Memory B cell (primary cell): Measurements from ENCODE around the gene C20orf204.

Experiments
- ATAC-seq: fragments of 150-1000 bp; cut with Tn5 transposase; 2 replicates; pipeline ENCODE4 v1.10.0; 2021; ENCODE audit warnings: low read depth, mild to moderate bottlenecking, moderate library complexity
- DNase-seq, 2 donors: peaks; one replicate each; pipeline ENCODE4 v3.0.0; 2022; ENCODE audit warnings: low spot score in 2 of 2
- H3K27ac Mint-ChIP-seq: one replicate; pipeline ENCODE4 v1.8.0; 2022; ENCODE audit warnings: mild to moderate bottlenecking, moderate library complexity, mixed read lengths
- H3K27me3 Mint-ChIP-seq: one replicate; pipeline ENCODE4 v1.8.0; 2022; ENCODE audit warnings: mixed read lengths
- H3K36me3 Mint-ChIP-seq: one replicate; pipeline ENCODE4 v1.8.0; 2022; ENCODE audit warnings: mild to moderate bottlenecking, mixed read lengths
- H3K4me1 Mint-ChIP-seq: one replicate; pipeline ENCODE4 v1.8.0; 2022; ENCODE audit warnings: mixed read lengths
- H3K4me3 Mint-ChIP-seq: one replicate; pipeline ENCODE4 v1.8.0; 2022; ENCODE audit warnings: mild to moderate bottlenecking, moderate library complexity, mixed read lengths
- H3K9me3 Mint-ChIP-seq: one replicate; pipeline ENCODE4 v1.8.0; 2022; ENCODE audit warnings: mixed read lengths

C20orf204 gene

GRCh38 chr20:64022671-64023360, 13.2 kb upstream of the C20orf204 start:
- ATAC-seq (no peak), DNase-seq (no peak)
- Mint-ChIP-seq H3K36me3 (peaks cover 38% of the 10 kb centered on the region), H3K4me3 (no peak overlapping the region), H3K4me1 (no peaks in the 10 kb centered on the region), H3K27me3 (no peaks in the 10 kb centered on the region), H3K9me3 (no peaks in the 10 kb centered on the region), H3K27ac (no peak overlapping the region)

- Mint-ChIP-seq H3K27me3 (no peaks in the 10 kb centered on the region), H3K27ac (no peak overlapping the region), H3K36me3 (peaks cover 34% of the 10 kb centered on the region), H3K4me1 (no peaks in the 10 kb centered on the region), H3K4me3 (no peak overlapping the region), H3K9me3 (no peaks in the 10 kb centered on the region)
- DNase-seq (no peak), ATAC-seq (no peak)
Observed at GRCh38 chr20:64023361-64024140, 12.4 kb upstream of the C20orf204 start.

GRCh38 chr20:64024141-64024990, 11.6 kb upstream of the C20orf204 start:
- Mint-ChIP-seq H3K27me3 (no peaks in the 10 kb centered on the region), H3K4me1 (no peaks in the 10 kb centered on the region), H3K36me3 (peaks cover 33% of the 10 kb centered on the region), H3K9me3 (no peaks in the 10 kb centered on the region), H3K27ac (no peak overlapping the region), H3K4me3 (no peak overlapping the region)
- DNase-seq (no peak), ATAC-seq (no peak)

- H3K27me3 Mint-ChIP-seq: no peaks in the 10 kb centered on the region
- H3K4me1 Mint-ChIP-seq: no peaks in the 10 kb centered on the region
- DNase-seq (no peak), ATAC-seq (no peak)
- no peak overlapping the region for H3K4me3 Mint-ChIP-seq
- H3K36me3 Mint-ChIP-seq: peaks cover 32% of the 10 kb centered on the region
- no peak overlapping the region for H3K27ac Mint-ChIP-seq
- H3K9me3 Mint-ChIP-seq: no peaks in the 10 kb centered on the region
Observed at GRCh38 chr20:64025101-64025825, 10.7 kb upstream of the C20orf204 start.

GRCh38 chr20:64025826-64026412, 10.1 kb upstream of the C20orf204 start:
- Mint-ChIP-seq H3K36me3 (peaks cover 36% of the 10 kb centered on the region), H3K27ac (no peak overlapping the region), H3K27me3 (no peaks in the 10 kb centered on the region)

GRCh38 chr20:64027981-64028685, 7.8 kb upstream of the C20orf204 start:
- Mint-ChIP-seq H3K36me3 (peaks cover 35% of the 10 kb centered on the region), H3K9me3 (no peaks in the 10 kb centered on the region), H3K4me1 (no peaks in the 10 kb centered on the region), H3K4me3 (no peak overlapping the region), H3K27ac (no peak overlapping the region), H3K27me3 (no peaks in the 10 kb centered on the region)
- no peak for DNase-seq
- ATAC-seq: no peak

More at GRCh38 chr20:64025826-64026412, 10.1 kb upstream of the C20orf204 start:
- DNase-seq (no peak), ATAC-seq (no peak)
- no peaks in the 10 kb centered on the region for H3K4me1 Mint-ChIP-seq
- H3K4me3 Mint-ChIP-seq: no peak overlapping the region
- no peaks in the 10 kb centered on the region for H3K9me3 Mint-ChIP-seq

GRCh38 chr20:64029293-64030117, 6.5 kb upstream of the C20orf204 start:
- no peaks in the 10 kb centered on the region for H3K9me3 Mint-ChIP-seq
- H3K27ac Mint-ChIP-seq: no peak overlapping the region
- no peak for ATAC-seq
- peaks cover 27% of the 10 kb centered on the region for H3K36me3 Mint-ChIP-seq
- DNase-seq: no peak
- no peaks in the 10 kb centered on the region for H3K27me3 Mint-ChIP-seq
- H3K4me1 Mint-ChIP-seq: no peaks in the 10 kb centered on the region
- H3K4me3 Mint-ChIP-seq: no peak overlapping the region

- no peak for ATAC-seq
- DNase-seq: no peak
- Mint-ChIP-seq H3K36me3 (peaks cover 24% of the 10 kb centered on the region), H3K27me3 (no peaks in the 10 kb centered on the region), H3K4me1 (no peaks in the 10 kb centered on the region), H3K9me3 (no peaks in the 10 kb centered on the region), H3K27ac (no peak overlapping the region), H3K4me3 (no peak overlapping the region)
Observed at GRCh38 chr20:64030371-64031134, 5.4 kb upstream of the C20orf204 start.

- H3K27me3 Mint-ChIP-seq: no peaks in the 10 kb centered on the region
- H3K4me3 Mint-ChIP-seq: no peak overlapping the region
- no peaks in the 10 kb centered on the region for H3K9me3 Mint-ChIP-seq
- ATAC-seq: no peak
- no peak overlapping the region for H3K27ac Mint-ChIP-seq
- H3K4me1 Mint-ChIP-seq: no peaks in the 10 kb centered on the region
- DNase-seq: no peak
- peaks cover 20% of the 10 kb centered on the region for H3K36me3 Mint-ChIP-seq
Observed at GRCh38 chr20:64031822-64032314, 4.1 kb upstream of the C20orf204 start.

- Mint-ChIP-seq H3K36me3 (peaks cover 15% of the 10 kb centered on the region), H3K27me3 (no peaks in the 10 kb centered on the region), H3K4me1 (peaks cover 2% of the 10 kb centered on the region), H3K9me3 (no peaks in the 10 kb centered on the region), H3K27ac (no peak overlapping the region), H3K4me3 (no peak overlapping the region)
- ATAC-seq: no peak
- DNase-seq: no peak
Observed at GRCh38 chr20:64032706-64033624, 3.0 kb upstream of the C20orf204 start.

- DNase-seq (no peak), ATAC-seq (no peak)
- Mint-ChIP-seq H3K9me3 (no peaks in the 10 kb centered on the region), H3K36me3 (peaks cover 14% of the 10 kb centered on the region), H3K27ac (no peak overlapping the region), H3K27me3 (no peaks in the 10 kb centered on the region), H3K4me1 (peaks cover 2% of the 10 kb centered on the region), H3K4me3 (no peak overlapping the region)
Observed at GRCh38 chr20:64033981-64034493, 1.9 kb upstream of the C20orf204 start.
